Femur (tissue), 1 donor: Measurements from ENCODE around the gene PCSK6.

Experiments used
- DNase-seq: peaks from one replicate; pipeline ENCODE4 v3.0.0-alpha.2; 2017

Gene PCSK6

DNA sequence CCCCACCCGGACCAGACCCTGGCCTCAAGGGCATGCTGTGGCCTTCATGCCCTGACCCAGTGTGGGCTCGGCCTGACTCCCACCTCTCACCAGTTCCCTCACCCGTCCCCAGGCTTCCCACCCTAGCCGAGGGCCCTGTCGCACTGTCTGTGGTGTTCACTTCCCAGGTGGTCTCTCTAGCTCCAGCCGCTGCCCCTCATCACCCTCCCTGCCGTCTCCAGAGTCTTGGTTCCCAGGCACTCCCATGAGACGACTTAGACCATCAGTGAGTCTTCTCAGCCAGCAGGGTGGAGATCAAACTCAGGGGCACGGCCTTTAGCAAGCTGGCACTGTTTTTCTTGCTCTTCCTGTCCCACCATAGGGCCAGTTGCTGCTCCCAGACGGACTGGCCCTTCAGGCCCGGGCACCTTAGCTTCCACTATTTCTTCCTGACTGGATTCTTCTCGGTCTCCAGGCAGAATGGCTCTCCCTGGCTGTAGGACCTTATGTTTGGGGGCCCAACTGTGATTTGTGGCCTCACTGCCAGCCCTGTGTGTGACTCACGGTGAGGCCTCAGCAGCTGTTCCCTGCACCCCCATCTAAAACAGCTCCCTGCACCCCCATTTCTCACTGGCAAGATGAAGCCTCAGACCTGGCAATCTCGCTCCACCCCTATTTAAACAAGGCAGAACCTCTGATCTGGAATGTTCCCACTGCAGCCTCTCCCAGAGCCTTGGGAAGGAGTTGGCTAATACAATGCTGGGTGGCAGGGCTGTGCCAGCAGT, 9.4 kb upstream of the PCSK6 start:
- no peak for DNase-seq

DNA sequence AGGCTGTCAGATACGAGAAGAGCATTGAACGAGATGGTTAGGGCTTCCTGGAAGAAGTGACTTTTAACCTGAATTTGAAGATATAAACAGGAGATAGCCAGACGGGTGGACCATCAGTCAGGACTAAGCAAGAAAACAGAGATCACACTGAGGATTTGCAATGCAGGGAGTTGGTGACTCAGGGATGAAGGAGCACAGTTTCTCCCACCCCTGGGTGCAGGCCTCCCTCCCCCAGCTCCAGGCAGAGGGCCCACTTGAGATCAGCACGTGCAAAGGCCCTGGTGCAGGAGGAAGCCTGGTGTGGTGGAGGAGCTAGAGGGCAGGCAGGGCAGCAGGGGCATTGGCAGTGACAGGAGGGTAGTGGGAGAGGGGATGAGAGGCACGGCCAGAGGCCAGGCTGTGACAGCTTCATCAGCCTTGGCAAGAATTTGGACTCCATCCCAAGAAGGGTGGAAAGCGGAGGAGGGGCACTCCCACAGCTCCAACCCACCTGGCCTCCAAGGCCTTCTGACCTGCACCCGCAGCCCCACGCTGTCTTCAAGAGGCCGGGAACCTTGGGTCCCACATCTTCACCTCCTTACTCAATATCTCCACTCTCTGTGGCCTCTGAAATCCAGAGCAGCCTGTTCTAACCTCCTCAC, 8.7 kb upstream of the PCSK6 start:
- no peak for DNase-seq

DNA sequence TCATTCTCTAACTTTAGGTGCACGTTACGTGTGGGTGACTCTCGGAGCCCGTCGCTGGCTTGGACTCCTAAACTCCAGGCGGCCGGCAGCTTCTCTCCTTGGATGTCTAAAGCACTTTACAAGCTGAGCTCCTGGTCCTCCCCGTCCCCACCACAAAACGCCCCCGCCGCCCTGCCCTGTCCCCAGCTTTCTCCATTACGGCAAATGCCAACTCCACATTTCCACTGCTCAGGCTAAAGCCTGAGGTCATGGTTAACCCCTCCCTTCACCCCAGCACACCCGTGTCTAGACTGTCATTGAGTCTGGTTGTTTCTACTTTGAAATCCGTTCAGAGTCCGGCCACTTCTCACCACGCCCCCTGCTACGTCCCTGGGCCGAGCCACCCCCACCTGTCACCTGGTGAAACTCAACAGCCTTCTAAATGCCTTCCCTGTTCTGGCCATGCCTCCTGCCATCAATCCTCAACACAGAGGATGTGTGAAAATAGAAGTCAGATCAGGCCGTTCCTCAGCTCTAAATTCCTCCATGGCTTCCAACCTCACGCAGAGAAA, 8.1 kb upstream of the PCSK6 start:
- no peak for DNase-seq

DNA sequence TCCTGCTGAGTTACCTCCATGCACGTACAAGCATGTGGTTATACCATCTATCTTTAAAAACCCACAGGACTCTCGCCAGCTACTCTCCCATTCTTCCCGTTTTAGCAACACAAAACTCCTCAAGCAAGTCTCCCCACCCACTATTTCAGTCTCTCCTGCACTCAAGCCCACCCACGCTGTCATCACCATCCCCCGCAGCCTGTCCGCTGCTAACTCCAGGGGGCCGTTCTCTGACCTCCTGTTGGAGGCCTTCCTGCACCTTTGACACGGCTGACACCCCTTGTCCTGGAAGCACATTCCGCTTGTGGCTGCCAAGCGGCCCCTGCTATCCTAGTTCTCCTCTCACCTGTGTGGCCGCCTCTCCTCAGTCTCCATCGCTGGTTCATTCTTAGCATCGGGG, 7.5 kb upstream of the PCSK6 start:
- no peak for DNase-seq

DNA sequence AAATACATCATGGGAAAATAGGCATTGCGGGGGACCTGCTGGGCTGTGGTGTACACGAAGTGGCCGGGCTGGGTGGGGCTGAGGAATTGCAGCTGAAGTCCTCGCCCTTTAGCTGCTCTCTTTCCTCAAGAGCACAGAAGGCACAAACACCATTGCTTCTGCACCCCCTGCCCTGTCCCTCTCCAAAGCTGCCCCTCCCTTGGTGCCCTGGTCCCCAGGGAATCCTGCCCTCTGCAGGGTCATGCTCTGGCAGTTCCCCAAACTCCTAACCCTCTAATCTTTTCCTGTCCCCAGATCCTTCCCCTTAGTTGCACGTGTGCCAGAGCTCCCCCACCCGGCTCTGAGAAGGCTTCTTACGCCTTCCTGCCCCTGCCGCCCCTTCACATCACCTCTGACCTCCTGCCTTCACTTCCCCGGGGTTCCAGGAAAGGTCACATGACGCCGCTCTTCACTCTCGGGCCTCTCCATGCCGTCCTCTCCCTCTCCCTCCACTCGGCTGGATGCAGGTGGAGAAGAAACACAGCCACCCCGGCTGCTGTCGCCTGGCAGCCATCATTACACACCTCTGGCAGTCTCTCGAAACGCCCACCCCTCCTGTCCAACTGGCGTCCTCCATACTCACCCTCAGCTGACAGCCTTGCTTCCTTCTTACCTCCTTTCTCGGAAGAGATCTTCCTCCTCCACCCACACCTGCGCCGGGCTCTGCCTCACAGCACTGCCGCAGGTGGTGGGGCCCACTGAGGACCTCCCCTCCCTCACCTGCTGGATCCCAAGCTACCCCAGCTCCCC, 6.9 kb upstream of the PCSK6 start:
- DNase-seq: no peak

DNA sequence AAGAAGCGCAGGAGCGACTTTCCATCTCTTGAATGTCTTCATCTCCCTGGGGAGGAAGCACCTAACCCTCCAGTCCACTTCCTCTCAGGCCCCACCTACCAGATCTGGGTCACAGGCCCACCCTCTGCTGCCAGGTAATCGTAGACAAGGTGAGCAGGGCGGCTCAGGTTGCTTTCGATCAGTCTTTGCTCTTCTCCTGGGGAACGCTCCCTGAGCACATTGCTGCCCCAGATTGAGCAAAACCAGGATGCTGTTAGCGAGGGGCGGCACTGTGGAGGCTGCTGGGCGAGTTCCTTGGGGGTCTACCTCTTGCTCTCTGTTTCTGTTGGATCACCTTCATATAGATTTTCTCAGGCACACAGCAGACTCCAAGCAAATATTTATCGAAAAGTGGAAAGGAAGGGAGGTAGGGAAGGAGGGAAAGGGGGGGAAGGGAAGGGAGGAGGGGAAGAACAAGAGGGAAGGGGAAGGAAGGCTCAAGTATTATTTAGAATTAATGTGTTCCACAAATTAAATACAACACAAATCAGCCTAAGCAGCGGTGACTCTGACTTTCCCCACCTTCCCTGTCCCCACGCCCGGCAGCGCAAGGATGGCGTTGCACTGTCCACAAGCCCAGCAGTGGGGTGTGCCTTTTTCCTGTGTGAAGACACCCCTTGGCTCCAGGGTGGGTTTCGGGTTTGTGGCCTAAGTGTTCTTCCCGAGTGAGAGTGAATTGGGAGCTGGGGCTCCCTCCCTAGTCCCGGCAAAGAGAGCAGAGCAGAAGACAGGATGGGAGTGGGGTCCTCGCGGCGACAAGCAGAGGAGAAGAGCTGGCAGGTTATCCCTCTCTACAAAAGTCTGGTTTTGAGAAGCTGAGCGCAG, 6.1 kb upstream of the PCSK6 start:
- DNase-seq: no peak

DNA sequence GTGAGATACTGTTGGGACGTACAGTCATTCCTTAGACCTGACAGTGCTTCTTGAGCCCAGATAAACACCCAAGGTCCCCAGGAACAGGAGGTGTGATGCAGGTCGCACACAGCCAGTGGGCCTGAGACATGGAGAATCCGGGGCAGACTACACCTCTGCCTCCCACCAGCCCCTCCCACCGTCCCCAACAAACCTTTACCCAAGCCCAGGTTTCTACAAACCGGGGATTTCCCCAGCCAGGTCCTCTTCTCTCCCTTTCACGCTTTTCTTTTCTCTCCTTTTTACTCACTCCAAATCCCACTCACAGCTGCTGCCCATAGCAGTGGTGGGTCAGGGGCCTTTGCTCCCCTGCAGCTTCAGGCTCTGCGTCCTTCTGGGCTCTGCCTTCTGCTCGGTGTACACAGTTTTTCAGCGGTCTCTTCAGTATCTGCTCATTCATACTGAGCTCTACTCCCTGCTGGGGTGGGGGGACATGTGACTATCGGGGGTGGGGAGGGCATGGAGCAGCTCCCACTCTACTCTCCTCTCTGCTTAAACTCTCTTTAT, 4.8 kb upstream of the PCSK6 start:
- no peak for DNase-seq

DNA sequence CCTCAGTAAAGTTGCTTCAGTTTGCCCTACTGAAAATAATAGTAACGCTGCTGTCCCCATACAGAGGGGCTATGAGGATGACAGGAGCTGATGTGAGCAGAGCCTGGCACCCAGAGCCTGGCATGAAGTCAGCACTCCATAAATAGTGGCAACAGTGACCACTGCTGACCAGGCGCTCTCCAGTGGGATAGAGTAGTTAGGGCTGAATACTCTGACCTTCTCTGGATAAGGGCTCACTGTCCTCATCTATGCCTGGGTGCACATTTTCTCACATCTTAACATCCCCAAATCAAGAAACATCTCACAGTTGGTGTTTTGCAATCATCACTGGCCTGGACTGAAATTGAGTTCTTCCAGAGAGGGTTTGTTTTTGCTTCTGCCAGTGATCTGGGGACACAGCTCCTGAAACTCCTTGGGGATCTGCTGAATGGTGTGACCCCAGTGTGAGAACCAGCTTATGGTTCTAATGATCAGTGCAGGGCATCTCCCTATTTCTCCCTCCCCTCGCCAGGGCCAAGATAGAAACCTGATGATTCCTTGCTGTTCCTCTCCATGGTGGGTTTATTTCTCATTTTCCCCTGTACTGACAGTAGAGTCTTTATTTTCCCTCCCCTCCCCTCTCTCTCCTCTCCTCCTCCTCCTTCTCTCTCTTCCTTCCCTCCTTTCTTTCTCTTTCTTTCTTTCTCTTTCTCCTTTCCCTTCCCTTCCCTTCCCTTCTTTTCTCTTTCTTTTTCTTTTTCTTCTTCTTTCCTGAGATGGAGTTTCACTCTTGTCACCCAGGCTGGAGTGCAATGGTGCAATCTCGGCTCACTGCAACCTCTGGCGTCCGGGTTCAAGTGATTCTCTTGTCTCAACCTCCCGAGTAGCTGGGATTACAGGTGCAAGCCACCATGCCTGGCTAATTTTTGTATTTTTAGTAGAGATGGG, 3.5 kb upstream of the PCSK6 start:
- no peak for DNase-seq

DNA sequence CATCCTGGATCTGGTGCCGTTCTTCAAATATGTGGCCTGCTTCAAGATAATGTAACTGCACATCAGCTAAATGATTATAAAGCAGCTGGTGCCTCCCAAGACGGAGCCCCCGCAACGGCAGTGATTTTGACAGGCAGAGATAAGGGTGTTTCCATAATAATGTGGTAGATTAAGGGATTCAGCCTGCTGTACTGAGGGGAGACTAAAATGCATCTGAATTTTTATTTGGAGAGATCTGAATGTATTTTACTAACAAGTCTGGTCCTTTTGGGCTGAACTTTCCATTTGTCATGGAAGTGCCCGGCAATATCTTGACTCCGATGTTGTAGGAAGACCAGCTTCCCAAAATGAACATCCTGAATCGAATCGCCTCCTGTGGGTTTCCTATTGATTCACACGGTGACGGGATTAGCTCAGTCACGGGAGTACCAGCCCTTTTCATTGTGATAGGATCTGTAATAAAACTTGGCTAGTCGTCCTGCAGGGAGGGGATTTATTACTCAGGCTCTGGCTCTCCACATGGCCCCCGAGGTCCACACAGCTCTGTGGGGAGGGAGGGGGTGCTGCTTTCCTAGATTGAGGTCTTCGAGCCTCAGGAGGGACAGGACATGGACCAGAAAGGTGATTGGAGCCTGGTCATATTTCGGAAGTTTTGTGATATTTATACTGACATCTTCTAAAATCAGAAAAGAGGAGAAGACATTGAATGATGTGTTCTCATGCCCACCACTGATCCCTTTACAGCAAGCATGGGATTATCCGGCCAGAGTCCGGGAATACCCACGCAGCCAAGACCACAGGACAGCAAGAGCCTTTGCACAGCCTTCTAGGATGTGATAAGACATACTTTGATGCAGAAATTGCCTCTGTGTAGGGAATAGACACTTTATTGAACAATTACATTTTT, 2.5 kb upstream of the PCSK6 start:
- no peak for DNase-seq

DNA sequence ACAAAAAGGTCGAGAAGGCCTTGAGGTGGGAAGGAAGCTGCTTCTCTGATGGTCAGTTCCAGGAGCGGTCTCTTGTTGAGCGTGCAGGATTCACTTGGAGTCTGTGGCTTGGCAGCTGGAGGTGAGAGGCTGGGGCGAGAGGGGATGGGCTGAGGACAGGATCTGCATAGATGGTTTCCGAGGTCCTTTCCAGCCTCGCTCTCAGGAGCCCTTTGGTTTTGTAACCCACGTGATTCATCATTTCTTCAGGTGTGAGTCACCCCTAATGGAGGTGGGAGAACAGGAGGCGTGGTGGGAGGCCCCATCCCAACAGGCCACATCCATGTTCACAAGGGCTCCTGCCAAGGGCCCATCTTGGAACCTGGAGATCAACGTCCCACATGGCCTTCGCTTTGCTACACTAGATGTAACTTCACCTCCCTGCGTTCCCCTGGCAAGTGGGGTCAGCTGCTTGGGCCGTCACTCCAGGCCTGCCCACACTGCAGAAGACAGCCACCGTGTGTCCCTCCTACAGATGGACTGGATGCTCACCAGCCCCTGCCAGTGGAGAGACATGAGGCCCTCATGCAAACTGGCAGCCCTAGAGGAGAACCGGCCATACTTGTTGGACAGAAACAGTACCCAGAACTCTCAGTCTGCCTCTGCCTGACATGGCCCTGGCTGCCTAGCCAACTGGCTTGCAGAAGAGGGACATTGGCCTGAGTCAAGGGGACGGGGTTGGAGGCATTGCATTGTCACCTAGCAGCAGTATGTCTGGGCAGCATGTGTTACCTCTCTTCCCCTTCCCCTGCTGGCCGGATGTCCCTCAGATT, 1.6 kb upstream of the PCSK6 start:
- no peak for DNase-seq

DNA sequence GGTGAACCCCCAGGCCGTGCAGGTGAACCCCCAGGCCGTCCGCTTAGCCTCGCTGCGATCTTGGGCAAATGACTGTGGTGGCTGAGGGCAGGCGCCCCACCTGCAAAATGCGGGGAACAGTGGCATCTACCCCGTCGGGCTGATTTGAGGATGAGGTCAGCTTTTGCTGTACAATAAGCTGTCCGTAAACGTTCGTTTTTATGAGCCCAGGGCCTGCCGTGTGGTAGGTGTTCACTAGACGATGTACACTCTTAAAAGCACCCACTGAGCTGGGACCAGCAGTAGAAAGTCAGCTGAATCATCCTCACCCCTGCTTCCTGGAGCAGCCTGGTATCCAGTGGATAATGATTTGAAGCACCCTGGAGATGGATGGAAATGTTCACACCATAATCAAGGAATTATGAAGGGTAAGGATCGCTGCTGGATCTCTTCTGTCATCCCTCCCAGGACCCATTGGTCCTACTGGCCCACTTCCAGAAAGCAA, 943 bp upstream of the PCSK6 start:
- no peak for DNase-seq

DNA sequence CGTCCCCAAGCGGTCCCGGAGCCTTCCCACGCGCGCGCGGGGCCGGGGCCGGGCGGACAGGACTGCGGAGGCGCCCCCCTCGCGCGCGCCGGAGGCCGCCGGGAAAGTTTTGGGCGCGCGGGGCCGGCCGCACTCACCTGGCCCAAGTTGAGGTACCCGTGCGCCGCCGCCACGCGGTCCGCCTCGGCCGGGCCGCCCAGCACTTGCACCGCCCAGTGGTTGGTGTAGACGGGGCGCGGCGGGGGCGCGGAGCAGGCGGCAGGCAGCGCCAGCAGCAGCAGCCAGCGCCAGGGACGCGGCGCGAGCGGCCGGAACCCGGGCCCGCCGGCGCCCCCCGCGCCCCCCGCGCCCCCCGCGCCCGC, 289 bp downstream of the PCSK6 start:
- DNase-seq: peak; percentile 50

DNA sequence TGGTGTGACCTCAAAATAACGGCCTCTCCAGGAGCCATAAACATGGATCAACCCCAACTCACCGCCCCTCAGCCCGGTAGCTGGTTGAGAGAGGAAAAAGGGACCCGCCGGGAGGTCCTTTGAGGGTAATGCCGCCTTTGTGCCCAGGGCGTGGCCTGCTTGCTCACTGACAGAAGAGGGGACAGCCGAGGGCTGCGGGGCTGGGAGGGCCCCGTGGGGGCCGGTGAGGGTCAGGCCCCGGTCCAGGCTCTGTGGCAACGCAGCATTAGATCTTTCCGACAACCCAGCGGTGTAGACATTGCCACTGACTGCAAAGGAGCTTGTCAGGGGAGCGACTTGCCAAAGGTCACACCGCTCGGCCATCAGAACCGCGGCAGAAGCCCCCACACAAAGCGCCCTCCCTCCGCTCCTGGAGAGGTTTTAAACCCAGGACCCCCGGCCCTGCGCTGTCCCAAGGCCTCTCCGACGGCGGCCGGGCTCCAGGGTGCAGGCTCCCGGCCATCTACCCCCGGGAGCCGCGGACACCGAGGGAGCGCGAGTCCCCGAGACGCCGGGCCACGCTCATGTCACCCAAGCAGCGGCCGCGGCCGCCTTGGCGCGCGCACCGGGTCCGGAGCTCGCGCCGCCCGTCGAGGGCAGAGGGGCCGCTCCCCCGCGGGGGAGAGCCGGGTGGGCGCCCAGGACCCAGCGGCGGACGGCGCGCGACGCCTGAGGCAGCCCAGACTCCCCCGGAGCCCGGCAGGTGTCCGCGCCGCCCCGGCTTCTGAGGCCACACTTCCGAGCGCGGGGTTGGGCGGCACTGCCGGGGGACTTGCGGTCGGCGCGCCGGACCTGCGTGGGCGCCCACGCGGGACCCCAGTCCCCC, 975 bp downstream of the PCSK6 start:
- no peak for DNase-seq

DNA sequence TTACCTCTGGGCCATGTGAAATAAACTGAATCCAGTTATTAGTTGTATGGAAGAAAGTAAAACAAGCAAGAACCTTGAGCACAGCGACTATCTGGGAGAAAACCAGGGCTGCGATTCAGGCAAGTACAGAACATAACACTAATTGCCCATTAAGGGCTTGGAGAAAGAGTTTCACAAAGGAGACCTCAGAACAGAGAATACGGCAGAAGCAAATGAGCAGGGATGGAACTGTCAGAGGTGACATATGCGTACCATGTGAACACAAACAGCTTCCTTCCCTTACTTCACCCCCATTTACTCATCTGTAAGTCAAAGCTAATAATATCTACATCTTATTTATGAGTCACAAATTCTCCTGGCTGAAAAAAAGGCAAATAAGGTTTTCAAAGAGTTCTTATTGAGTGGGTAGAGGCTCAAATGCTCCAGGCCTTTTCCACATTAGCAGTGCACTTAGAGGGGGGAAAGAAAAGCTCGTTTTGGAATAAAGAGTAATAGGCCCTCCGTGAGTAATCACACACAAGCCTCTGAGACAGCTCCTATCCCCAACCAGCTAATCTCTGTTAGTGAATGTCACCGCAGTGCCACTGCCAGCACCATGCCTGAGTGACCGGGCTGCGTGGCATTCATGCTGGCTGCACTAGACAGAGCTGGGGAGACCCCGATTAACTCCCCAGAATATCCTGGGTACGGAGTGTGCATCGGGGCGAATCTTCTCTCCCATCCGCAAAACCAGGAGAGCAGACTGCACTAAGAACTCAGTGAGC, 2.6 kb downstream of the PCSK6 start:
- DNase-seq: no peak

DNA sequence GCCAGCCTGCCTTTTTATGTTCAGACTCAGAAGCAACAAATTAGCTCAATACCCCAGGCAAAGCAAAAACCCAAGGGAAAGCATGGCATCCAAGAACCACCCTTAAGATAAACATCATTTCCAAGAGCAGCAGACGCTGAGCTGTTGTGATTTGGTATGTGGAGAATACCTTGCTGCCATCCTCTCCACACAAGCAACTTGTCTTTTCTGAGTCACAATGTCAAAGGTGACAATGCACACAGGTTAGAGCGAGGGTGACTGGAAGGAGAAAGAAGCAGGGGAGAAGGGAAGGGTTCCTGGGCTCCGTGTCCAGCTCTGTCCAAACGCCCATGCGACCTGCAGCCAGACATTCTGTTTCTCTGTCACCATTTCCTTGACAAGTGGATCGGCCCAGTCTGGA, 6.0 kb downstream of the PCSK6 start:
- DNase-seq: no peak

DNA sequence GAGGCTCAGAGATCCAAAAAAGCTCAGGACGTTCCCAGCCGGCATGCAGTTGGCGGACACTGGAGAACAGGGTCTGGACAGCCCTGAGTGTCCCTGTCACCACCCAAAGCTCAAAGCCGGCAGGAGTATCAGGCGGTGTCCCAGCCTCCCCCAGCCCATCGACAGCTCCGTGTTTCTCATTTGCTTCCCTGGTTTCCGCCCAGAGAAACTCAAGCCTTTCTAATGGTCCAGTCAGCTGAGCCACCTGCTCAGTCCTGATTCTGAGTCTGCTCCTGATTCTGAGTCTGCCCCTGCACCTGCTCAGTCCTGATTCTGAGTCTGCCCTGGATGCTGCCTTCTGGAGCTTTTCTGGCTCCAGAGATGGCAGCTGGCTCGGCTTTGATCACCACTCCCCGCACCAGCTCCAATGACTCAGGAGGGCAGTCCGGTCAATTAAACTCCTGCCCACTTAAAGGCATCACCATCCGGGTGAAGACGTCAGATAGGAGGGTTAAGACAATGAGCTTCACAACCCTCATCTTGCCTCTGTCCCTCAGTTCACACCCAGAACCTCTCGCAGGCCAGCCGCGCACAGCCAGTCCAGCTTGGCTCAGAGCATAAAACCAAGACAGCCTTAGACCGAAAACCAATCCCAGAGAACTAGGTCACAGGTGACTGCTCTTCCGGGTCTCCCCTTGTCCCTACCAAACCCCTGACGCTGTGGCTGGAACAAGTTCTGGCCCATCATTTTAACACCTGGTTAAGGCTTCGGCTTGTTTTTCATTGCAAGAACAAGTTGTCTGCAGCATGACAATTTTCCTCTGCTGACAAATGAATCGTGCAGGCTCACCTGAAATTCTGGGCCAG, 6.8 kb downstream of the PCSK6 start:
- no peak for DNase-seq
